Breast epithelium (tissue), 3 donors: ENCODE data around the gene OCA2.

Experiments
- POLR2A ChIP-seq: fragments of 450-650 bp; IDR thresholded peaks from one replicate; pipeline ENCODE4 v1.6.1; 2016; ENCODE audit warnings: antibody characterized with exemption, mild to moderate bottlenecking, moderate library complexity
- POLR2AphosphoS5 ChIP-seq, 3 donors: sonication (generic); formaldehyde crosslinking; IDR thresholded peaks; one replicate each; pipeline ENCODE4 v1.6.1; 2017; ENCODE audit warnings: antibody characterized with exemption in 3 of 3
- TF ChIP-seq, protein P1 (sequence below), 3 donors: fragments of 450-650 bp; IDR thresholded peaks; one replicate each; pipeline ENCODE4 v1.5.1; 2016 to 2017; ENCODE audit warnings: antibody characterized with exemption in 3 of 3, mild to moderate bottlenecking in 3 of 3, moderate library complexity in 3 of 3

DNA sequence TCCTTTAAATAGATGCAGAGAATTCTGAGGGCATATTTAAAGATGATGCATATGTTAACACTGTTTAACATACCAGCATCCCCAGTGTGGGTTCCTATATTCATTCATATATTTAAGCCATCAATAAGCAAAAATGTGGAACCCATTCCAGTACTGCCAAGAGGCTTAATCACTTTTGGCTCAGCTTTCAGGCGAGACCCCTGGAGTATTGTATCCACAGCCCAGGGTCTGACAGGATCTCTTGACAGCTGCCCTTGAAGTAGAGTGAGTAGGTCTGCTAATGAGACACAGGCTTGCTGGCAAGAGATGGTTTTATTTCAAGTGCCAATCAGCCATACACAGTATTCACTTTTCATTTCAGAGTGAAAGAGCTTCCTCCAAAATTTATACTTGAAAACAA lies 367.3 kb downstream of the OCA2 start:
- TF ChIP-seq, protein P1, sequence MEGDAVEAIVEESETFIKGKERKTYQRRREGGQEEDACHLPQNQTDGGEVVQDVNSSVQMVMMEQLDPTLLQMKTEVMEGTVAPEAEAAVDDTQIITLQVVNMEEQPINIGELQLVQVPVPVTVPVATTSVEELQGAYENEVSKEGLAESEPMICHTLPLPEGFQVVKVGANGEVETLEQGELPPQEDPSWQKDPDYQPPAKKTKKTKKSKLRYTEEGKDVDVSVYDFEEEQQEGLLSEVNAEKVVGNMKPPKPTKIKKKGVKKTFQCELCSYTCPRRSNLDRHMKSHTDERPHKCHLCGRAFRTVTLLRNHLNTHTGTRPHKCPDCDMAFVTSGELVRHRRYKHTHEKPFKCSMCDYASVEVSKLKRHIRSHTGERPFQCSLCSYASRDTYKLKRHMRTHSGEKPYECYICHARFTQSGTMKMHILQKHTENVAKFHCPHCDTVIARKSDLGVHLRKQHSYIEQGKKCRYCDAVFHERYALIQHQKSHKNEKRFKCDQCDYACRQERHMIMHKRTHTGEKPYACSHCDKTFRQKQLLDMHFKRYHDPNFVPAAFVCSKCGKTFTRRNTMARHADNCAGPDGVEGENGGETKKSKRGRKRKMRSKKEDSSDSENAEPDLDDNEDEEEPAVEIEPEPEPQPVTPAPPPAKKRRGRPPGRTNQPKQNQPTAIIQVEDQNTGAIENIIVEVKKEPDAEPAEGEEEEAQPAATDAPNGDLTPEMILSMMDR (IDR thresholded peaks at IDR 0.05), result no peak
- TF ChIP-seq POLR2A (no peak), POLR2AphosphoS5 (IDR thresholded peaks at IDR 0.05) (no peak)
